ENCODE data around the gene TYROBP.
A peak's percentile ranks its signal among the peaks of the same experiment; 100 is the strongest.

Gene TYROBP

GRCh38 chr19:35885225-35885738 is 22.8 kb downstream of the TYROBP start:
- no peak for TF ChIP-seq EZH2 (IDR thresholded peaks at IDR 0.05; ENCODE audit: borderline replicate concordance, low read depth, low read length, severe bottlenecking)
- no peak for TF ChIP-seq CTCF (IDR thresholded peaks at IDR 0.05; ENCODE audit: borderline replicate concordance, extremely low read depth, low read length, poor library complexity, severe bottlenecking)
- Histone ChIP-seq H3K27me3 (ENCODE audit: insufficient read depth, low read length, poor library complexity) (no peaks in the 10 kb centered on the region), H3K4me3 (ENCODE audit: low read depth in 1 of 2, low read length in 2 of 2) (no peak overlapping the region), H3K4me2 (ENCODE audit: insufficient read depth, low read length) (no peak overlapping the region), H3K27ac (ENCODE audit: low read length) (no peak overlapping the region), H3K4me1 (ENCODE audit: insufficient read depth, low read length) (no peaks in the 10 kb centered on the region), H3K36me3 (ENCODE audit: insufficient read depth, low read length) (peaks cover 24% of the 10 kb centered on the region), H3K79me2 (ENCODE audit: insufficient read depth, low read length) (no peaks in the 10 kb centered on the region), H2AFZ (ENCODE audit: low read depth, low read length) (no peak overlapping the region), H3K9ac (ENCODE audit: low read depth, low read length) (no peak overlapping the region), H3K9me3 (ENCODE audit: insufficient read depth, low read length, severe bottlenecking) (no peaks in the 10 kb centered on the region), H4K20me1 (ENCODE audit: insufficient read depth, low read length) (0 out of 2 replicates have a peak, but pooled peaks cover 4% of the 10 kb centered on the region)
- DNase-seq (no peak), ATAC-seq (ENCODE audit: insufficient read depth, low read depth) (no peak)

GRCh38 chr19:35883882-35884281 is 24.2 kb downstream of the TYROBP start:
- TF ChIP-seq EZH2 (IDR thresholded peaks at IDR 0.05; ENCODE audit: borderline replicate concordance, low read depth, low read length, severe bottlenecking) (no peak), CTCF (IDR thresholded peaks at IDR 0.05; ENCODE audit: borderline replicate concordance, extremely low read depth, low read length, poor library complexity, severe bottlenecking) (no peak)
- Histone ChIP-seq H3K4me1 (ENCODE audit: insufficient read depth, low read length) (peaks cover 6% of the 10 kb centered on the region), H3K4me2 (ENCODE audit: insufficient read depth, low read length) (no peak overlapping the region), H3K36me3 (ENCODE audit: insufficient read depth, low read length) (peaks cover 11% of the 10 kb centered on the region), H2AFZ (ENCODE audit: low read depth, low read length) (no peak overlapping the region), H3K27me3 (ENCODE audit: insufficient read depth, low read length, poor library complexity) (no peaks in the 10 kb centered on the region), H3K9ac (ENCODE audit: low read depth, low read length) (no peak overlapping the region), H3K79me2 (ENCODE audit: insufficient read depth, low read length) (no peaks in the 10 kb centered on the region), H3K9me3 (ENCODE audit: insufficient read depth, low read length, severe bottlenecking) (no peaks in the 10 kb centered on the region), H3K27ac (ENCODE audit: low read length) (no peak overlapping the region), H3K4me3 (ENCODE audit: low read depth in 1 of 2, low read length in 2 of 2) (no peak overlapping the region), H4K20me1 (ENCODE audit: insufficient read depth, low read length) (peaks cover 8% of the 10 kb centered on the region)
- DNase-seq (no peak), ATAC-seq (ENCODE audit: insufficient read depth, low read depth) (no peak)

GRCh38 chr19:35882114-35882832 is 25.8 kb downstream of the TYROBP start:
- peak; percentile 44; the same call in 2 of the 3 replicates for ATAC-seq (ENCODE audit: insufficient read depth, low read depth)
- no peak overlapping the region for H3K9ac ChIP-seq (ENCODE audit: low read depth, low read length)
- H3K27ac ChIP-seq (ENCODE audit: low read length) = no peak overlapping the region

More at GRCh38 chr19:35882114-35882832, 25.8 kb downstream of the TYROBP start:
- TF ChIP-seq EZH2 (IDR thresholded peaks at IDR 0.05; ENCODE audit: borderline replicate concordance, low read depth, low read length, severe bottlenecking) (no peak), CTCF (IDR thresholded peaks at IDR 0.05; ENCODE audit: borderline replicate concordance, extremely low read depth, low read length, poor library complexity, severe bottlenecking) (peak; percentile 70)
- no peak overlapping the region for H3K4me2 ChIP-seq (ENCODE audit: insufficient read depth, low read length)
- no peak overlapping the region for H2AFZ ChIP-seq (ENCODE audit: low read depth, low read length)
- H3K79me2 ChIP-seq (ENCODE audit: insufficient read depth, low read length) = no peaks in the 10 kb centered on the region
- H3K27me3 ChIP-seq (ENCODE audit: insufficient read depth, low read length, poor library complexity) = no peaks in the 10 kb centered on the region
- peaks cover 8% of the 10 kb centered on the region for H4K20me1 ChIP-seq (ENCODE audit: insufficient read depth, low read length)
- H3K9me3 ChIP-seq (ENCODE audit: insufficient read depth, low read length, severe bottlenecking) = no peaks in the 10 kb centered on the region
- H3K4me3 ChIP-seq (ENCODE audit: low read depth in 1 of 2, low read length in 2 of 2) = no peak overlapping the region
- no peaks in the 10 kb centered on the region for H3K36me3 ChIP-seq (ENCODE audit: insufficient read depth, low read length)
- DNase-seq = peak; percentile 43
- H3K4me1 ChIP-seq (ENCODE audit: insufficient read depth, low read length) = peaks cover 6% of the 10 kb centered on the region
